Left renal cortex interstitium (tissue), 4 donors: ENCODE measurements around the gene COL4A2. TPM values are rescaled to one million over a fixed set of nuclear protein-coding genes. Genes with fewer than 3 reads are reported as not detected.
"Not testable (repeated sequence)": the region's sequence is repeated elsewhere in the genome, so short reads cannot be mapped to it uniquely, and the experiment has no call there.

Experiments used
- DNase-seq, 4 donors: peaks; one replicate each; pipeline ENCODE4 v3.0.0-alpha.2; 2013; ENCODE audit warnings: low read depth in 4 of 4, low spot score in 2 of 4, missing footprints in 1 of 4
- polyA plus RNA-seq, 4 donors: library from polyadenylated mRNA; unstranded; fragments of 120-200 nt; gene quantifications; one replicate each; pipeline ENCODE4 v1.2.1, GENCODE V29; 2013; ENCODE audit not compliant: insufficient read length in 4 of 4

The COL4A2 gene
- polyA plus RNA-seq, 4 donors, result 413 to 571 (median 494) TPM

GRCh38 chr13:110521946-110522345, 214.9 kb downstream of the COL4A2 start:
- no peak for DNase-seq

GRCh38 chr13:110522721-110523120, 215.6 kb downstream of the COL4A2 start:
- no peak for DNase-seq

DNA sequence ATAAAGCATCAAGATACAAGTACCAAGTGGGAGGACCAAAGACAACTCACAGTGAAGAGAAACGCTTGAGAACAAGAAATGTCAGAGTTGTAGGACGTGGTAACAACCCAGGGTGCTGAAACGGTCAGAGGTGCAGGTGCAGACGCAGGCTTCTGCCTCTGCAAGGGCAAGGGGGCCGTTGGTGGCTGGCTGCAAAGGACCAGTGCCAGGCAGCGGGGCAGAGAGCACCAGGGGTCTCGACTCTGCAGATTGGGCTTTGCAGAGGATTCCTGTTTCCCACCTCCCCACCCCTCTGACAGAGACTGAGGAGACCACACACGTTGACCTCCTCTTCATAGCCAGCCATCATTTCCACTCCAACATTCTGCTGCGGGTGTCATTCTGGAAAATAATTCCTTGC, 216.1 kb downstream of the COL4A2 start:
- DNase-seq, result no peak

- DNase-seq, result no peak
These were observed 216.9 kb downstream of the COL4A2 start for GRCh38 chr13:110523838-110524540.

GRCh38 chr13:110524541-110525257, 217.6 kb downstream of the COL4A2 start:
- no peak for DNase-seq

DNA sequence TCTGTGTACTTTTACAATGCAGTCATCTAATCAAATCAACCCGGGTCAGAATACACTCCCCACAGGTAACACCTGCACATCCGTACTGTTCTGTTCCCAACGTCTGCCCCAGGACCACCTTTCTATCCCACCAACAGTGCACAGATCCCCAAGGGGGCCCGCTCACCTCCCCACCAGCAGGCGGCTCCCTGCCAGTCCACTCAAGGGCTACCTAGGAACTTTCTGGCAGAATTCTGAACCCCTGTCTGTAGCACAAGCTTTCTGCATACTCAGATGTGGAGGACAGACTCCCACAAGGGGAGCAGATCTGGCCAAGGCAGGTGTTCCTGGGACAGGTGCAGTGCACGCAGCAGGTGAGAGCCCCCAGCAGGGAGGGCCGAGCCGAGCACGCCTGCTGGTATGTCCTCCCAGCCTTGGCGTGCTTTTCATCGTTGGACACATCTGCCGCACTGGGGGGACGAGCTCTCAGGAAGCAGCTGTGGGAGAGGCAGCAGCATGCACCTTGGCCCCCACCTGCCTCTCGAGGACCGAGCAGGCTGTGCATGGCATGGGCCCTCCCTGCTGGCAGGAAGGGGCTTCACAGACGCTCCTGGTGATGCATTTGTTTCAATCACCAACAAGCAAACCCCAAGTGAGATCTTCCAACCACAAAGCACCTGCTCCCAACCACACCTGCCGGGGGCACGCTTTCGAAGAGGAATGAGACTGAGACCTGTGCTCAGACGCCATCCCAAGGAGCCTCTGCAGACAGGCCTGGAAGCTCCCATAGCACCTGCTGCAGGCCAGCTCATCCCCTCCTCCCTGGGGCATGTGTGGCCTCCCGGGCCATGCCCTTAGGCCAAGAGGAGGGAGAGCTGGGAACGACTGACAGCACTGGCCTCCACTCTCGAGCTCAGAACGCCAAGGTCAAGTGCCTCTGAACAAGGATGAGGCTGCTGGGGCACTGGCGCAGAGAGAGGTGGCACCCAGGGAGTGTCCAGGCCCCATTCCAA, 218.5 kb downstream of the COL4A2 start:
- no peak for DNase-seq

DNA sequence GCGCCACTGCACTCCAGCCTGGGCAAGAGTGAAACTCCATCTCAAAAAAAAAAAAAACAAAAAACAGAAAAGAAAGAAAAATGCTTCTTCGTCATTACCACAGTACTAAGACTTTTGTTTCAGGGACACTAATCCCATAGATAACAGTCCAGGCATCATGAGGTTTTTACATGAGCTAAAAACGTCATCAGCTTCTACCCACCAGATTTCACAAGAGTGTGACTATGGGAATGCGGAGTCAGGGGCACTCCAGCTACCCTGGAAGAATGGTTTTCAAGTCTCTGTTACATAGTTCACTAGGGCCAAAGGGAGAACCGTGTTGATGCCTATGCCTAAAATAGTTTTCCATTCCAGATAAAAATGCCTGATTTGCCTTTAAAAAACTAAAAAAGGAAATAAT, 221.3 kb downstream of the COL4A2 start:
- DNase-seq, result no peak

DNA sequence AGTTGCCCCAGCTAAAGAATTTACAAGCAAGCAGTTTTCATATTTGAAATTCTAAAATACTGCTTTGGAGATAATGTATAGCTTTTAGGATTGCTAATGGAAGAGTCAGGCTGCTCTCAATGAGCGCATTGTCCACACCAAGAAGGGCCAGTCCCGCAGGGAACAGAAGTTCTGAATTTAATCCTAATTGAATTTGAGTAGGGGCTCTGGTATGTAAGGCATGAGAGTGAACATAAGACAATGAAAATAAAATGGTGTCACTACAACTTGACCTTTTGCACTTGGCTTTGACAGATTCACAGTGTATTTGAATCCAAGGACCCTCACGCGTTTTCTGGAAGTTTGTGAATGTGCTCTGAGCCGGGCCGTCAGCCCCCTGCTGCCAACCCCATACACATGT, 221.8 kb downstream of the COL4A2 start:
- no peak for DNase-seq

- DNase-seq, result no peak
These were observed 222.6 kb downstream of the COL4A2 start for GRCh38 chr13:110529522-110530311.

- DNase-seq, result no peak
These were observed 224.0 kb downstream of the COL4A2 start for GRCh38 chr13:110531100-110531499.

DNA sequence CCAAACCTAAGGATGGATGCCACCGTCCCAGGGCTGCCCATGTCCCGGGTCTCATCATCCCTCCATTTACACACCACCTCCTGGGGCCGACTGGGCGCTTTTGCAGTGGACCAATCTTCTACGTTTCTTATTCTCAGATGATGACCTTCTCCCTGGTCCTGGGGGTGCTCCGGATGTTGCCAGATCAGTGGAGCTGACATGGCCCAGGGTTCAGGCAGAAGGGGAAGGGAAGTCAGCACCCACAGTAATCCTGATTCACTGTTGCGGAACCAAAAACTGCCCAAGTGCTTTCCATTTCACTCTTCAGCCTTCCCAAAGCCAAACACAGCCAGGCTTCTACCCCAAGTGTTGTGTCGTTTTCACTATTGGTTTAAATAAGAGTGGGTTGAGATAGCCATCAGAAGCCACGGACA, 224.6 kb downstream of the COL4A2 start:
- no peak for DNase-seq

GRCh38 chr13:110532258-110532657, 225.2 kb downstream of the COL4A2 start:
- DNase-seq, result not testable (repeated sequence)

GRCh38 chr13:110533771-110534670, 226.9 kb downstream of the COL4A2 start:
- no peak for DNase-seq

DNA sequence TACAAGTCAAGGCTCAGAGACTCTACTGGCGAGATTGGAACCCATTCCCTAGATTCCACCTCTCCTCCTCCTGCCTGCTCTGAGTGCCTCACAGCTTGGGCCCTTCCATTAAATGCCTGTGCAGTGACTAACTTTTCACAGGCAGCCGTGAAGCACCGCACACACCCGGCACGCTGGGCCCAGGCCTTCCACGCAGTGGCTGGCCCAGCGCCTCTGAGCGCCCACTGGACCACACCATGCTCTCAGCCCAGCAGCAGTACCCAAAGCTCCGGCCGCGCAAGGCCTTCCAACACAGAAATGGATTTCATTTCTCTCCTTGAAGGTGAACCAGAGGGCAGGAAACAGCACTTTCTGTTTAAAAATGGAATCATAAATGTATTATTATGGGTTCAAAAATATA, 228.4 kb downstream of the COL4A2 start:
- DNase-seq, result no peak

DNA sequence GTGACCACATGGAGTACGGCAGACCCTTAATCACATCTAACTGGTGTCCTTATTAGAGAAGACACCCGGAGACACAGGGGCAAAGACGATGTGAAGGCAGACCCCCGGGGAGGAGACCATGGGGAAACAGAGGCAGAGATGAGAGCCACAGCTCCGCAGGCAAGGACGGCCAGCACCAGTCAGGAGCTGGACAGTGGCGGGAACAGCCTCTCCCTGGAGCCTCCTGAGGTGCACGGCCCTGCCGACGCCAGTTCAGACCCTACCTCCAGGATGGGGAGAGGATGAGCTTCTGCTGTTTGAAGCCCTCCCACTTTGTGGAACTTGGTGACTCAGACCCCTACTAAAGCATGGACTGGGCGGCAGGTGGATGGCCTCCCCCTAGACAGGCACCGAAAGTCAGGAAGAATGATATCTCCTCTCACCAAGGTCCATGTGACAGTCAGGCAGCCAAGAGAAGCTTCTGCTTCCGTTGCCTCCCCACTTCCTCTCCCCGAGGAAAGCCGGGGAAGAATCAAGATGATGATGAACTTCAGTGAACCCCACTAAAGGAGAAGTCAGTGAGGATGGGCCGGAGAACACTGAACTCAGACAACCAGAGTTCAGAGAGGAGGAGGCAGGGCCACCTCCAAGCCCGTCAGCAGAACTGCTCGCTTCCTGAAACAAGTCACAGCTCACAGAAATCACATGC, 229.1 kb downstream of the COL4A2 start:
- no peak for DNase-seq

DNA sequence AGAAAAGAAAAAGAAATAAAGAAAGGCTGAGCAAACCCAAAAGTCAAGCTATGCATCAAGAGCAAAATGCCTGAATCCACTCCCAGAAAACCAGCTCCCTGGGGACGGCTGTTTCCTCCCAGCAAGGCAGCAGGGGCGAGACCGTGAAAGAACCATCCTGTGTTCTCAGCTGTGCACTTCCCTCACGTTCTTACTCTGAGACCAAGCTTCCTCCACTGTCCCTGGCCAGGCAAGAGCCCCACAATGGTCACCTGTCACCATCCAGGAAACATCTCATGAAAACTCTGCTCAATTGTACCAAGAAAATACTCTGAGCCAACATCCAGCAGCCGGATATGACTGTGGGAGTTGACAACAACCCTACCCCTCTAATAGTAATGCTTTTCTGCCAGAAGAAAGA, 231.5 kb downstream of the COL4A2 start:
- no peak for DNase-seq

GRCh38 chr13:110539894-110540293, 232.8 kb downstream of the COL4A2 start:
- DNase-seq, result no peak

DNA sequence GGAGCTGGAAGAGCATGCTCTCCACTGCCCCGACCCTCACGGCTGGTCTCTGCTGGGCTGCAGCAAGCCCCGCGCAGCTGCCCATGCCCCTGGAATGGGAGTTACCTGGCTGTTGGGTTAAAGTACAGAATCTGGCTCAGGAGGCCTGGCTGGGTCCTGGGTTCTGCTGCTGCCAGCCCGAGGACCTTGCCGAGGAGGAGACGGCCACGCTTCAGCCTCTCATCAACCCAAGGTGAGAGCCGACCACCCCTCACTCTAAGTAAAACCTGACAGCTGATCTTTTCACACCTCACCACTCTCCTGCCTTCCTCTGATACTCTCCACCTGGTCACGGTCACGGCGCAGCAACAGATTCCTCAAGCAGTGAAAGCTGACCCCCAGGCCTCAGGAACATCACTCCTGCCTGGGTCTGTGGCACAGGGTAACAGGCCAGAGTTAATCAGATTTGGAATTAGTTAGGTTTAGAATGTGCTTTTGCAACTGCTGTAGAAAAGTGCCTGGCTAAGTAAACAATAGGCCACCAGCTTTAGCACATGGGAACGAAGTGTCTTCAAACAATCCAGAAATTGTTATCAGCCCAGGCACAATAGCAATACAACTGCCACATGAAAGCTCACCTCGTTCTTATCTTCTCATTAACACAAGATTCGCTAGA, 233.9 kb downstream of the COL4A2 start:
- no peak for DNase-seq
